Sigmoid colon (tissue), 7 donors: ENCODE measurements around the gene NR1I2. TPM values are rescaled to one million over a fixed set of nuclear protein-coding genes. Genes with fewer than 3 reads are reported as not detected.

Experiments
- DNase-seq: peaks from one replicate; pipeline ENCODE4 v3.0.0-alpha.2; 2019
- H3K27ac ChIP-seq, 4 donors: fragments of 200-600 bp; sonication (generic); one replicate each; pipeline ENCODE4 v1.5.1; 2016 to 2019; ENCODE audit warnings: mild to moderate bottlenecking in 1 of 4
- H3K27me3 ChIP-seq, 3 donors: fragments of 200-600 bp; sonication (generic); one replicate each; pipeline ENCODE4 v1.5.1; 2019; ENCODE audit warnings: mild to moderate bottlenecking in 1 of 3
- H3K36me3 ChIP-seq, 4 donors: fragments of 200-600 bp; sonication (generic); one replicate each; pipeline ENCODE4 v1.5.1; 2016 to 2019
- H3K4me1 ChIP-seq, 4 donors: fragments of 200-600 bp; sonication (generic); one replicate each; pipeline ENCODE4 v1.5.1; 2017 to 2019
- H3K4me3 ChIP-seq, 4 donors: fragments of 200-600 bp; sonication (generic); one replicate each; pipeline ENCODE4 v1.5.1; 2017 to 2019; ENCODE audit warnings: mild to moderate bottlenecking in 2 of 4, moderate library complexity in 1 of 4
- H3K9me3 ChIP-seq, 4 donors: fragments of 200-600 bp in 3 of 4; sonication (generic) in 3 of 4; one replicate each; pipeline versions ENCODE4 v1.5.1 to v1.6.1; 2013 to 2019
- EP300 ChIP-seq, 4 donors: sonication (generic); formaldehyde crosslinking; IDR thresholded peaks; one replicate each; pipeline ENCODE4 v1.6.1; 2017; ENCODE audit warnings: antibody characterized with exemption in 4 of 4
- POLR2A ChIP-seq, 2 donors: fragments of 450-650 bp; IDR thresholded peaks; one replicate each; pipeline ENCODE4 v1.6.1; 2016; ENCODE audit warnings: antibody characterized with exemption in 2 of 2, mild to moderate bottlenecking in 2 of 2, moderate library complexity in 2 of 2
- POLR2AphosphoS5 ChIP-seq, 4 donors: sonication (generic); formaldehyde crosslinking; IDR thresholded peaks; one replicate each; pipeline ENCODE4 v1.6.1; 2017; ENCODE audit warnings: antibody characterized with exemption in 4 of 4
- whole genome bisulfite sequencing, 2 donors: extraction: QIAGEN DNeasy Blood & Tissue Kit; methylation state at CpG; one replicate each; pipeline ENCODE4 v1.1.7; 2013; 5-methylcytosine and 5-hydroxymethylcytosine counted together
- intact Hi-C: fragments of 100-400 bp; cut with DNase I; formaldehyde crosslinking; loops from one replicate; pipeline ENCODE4 v1.15.1; 2023
- polyA plus RNA-seq, 3 donors: library from polyadenylated mRNA; stranded (reverse); fragments of 200-250 nt; gene quantifications; one replicate each; pipeline ENCODE4 v1.2.3, GENCODE V29; 2013
- total RNA-seq, 4 donors: library from RNA; depleted of rRNA; stranded (reverse); fragments of >200 nt; gene quantifications; one replicate each; pipeline ENCODE4 v1.1.0, GENCODE V29; 2016
- TF ChIP-seq, protein P1 (sequence below), 4 experiments: fragments of 450-650 bp in 3 of 4; fragments of 200-600 bp in 1 of 4; IDR thresholded peaks; one replicate each; pipeline ENCODE4 v1.5.1; 2016 to 2019; ENCODE audit warnings: antibody characterized with exemption in 4 of 4, mild to moderate bottlenecking in 3 of 4, moderate library complexity in 2 of 4
- donor health status: healthy with polysubstance abuse.
- donor health status: Bipolar disorder and iron deficiency.
- donor health status: healthy.

Gene NR1I2
- total and polyA plus RNA-seq, 7 donors = 0.54 to 50.6 (median 33.6) TPM; not detected in 2

- no peaks in the 10 kb centered on the region for H3K27me3 ChIP-seq
- 88 to 95% methylated on average over 3 of the region's 3 CpGs for WGBS, 2 donors
- no peak for TF ChIP-seq POLR2AphosphoS5 (IDR thresholded peaks at IDR 0.05)
- no peak for TF ChIP-seq POLR2A (IDR thresholded peaks at IDR 0.05)
- TF ChIP-seq EP300 (IDR thresholded peaks at IDR 0.05) = no peak
- TF ChIP-seq, protein P1, sequence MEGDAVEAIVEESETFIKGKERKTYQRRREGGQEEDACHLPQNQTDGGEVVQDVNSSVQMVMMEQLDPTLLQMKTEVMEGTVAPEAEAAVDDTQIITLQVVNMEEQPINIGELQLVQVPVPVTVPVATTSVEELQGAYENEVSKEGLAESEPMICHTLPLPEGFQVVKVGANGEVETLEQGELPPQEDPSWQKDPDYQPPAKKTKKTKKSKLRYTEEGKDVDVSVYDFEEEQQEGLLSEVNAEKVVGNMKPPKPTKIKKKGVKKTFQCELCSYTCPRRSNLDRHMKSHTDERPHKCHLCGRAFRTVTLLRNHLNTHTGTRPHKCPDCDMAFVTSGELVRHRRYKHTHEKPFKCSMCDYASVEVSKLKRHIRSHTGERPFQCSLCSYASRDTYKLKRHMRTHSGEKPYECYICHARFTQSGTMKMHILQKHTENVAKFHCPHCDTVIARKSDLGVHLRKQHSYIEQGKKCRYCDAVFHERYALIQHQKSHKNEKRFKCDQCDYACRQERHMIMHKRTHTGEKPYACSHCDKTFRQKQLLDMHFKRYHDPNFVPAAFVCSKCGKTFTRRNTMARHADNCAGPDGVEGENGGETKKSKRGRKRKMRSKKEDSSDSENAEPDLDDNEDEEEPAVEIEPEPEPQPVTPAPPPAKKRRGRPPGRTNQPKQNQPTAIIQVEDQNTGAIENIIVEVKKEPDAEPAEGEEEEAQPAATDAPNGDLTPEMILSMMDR (IDR thresholded peaks at IDR 0.05) = no peak
- H3K9me3 ChIP-seq = peaks cover 0 to 6% (median 0%) of the 10 kb centered on the region in 4 donors
- no peak overlapping the region for H3K27ac ChIP-seq
- no peak overlapping the region for H3K4me3 ChIP-seq
- intact Hi-C loops = no loop called here
- no peak for DNase-seq
- no peaks in the 10 kb centered on the region for H3K4me1 ChIP-seq
- H3K36me3 ChIP-seq = peaks cover 2 to 56% (median 6%) of the 10 kb centered on the region in 4 donors
These were observed 30.5 kb upstream of the NR1I2 start for GRCh38 chr3:119751423-119751822.

- Histone ChIP-seq H3K36me3 (no peaks in the 10 kb centered on the region), H3K27ac (no peak overlapping the region), H3K4me1 (no peaks in the 10 kb centered on the region), H3K4me3 (no peak overlapping the region), H3K27me3 (no peaks in the 10 kb centered on the region), H3K9me3 (no peaks in the 10 kb centered on the region)
- intact Hi-C loops = no loop called here
- 76 to 89% methylated on average over 1 of the region's 1 CpG for WGBS, 2 donors
- DNase-seq = no peak
- TF ChIP-seq POLR2A (IDR thresholded peaks at IDR 0.05) = no peak
- TF ChIP-seq, protein P1 (IDR thresholded peaks at IDR 0.05) = no peak
These were observed 21.9 kb upstream of the NR1I2 start for GRCh38 chr3:119759962-119760361.

GRCh38 chr3:119762876-119763275 is 19.0 kb upstream of the NR1I2 start:
- Histone ChIP-seq H3K27me3 (no peaks in the 10 kb centered on the region), H3K4me3 (no peak overlapping the region), H3K27ac (no peak overlapping the region), H3K4me1 (no peaks in the 10 kb centered on the region), H3K9me3 (no peaks in the 10 kb centered on the region), H3K36me3 (no peaks in the 10 kb centered on the region)
- WGBS, 2 donors = 93 to 94% methylated on average over 2 of the region's 2 CpGs
- intact Hi-C loops = no loop called here
- DNase-seq = no peak
- TF ChIP-seq, protein P1 (IDR thresholded peaks at IDR 0.05) = no peak
- TF ChIP-seq POLR2A (IDR thresholded peaks at IDR 0.05) (no peak), POLR2AphosphoS5 (IDR thresholded peaks at IDR 0.05) (no peak), EP300 (IDR thresholded peaks at IDR 0.05) (no peak)

DNA sequence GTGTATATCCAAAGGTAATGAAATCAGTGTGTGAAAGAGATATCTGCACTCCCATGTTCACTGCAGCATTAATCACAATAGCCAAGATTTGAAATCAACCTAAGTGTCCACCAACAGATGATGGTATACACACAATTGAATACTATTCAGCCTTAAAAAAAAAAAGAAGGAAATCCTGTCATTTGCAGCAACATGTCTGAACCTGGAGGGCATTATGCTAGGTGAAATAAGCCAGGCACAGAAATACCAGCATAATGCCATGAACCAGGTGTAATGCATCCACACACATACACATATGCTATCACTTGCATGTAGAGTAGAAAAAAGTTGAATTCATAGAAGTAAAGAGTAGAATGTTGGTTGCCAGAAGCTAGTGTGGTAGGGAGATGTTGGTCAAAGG is 18.4 kb upstream of the NR1I2 start:
- Histone ChIP-seq H3K36me3 (no peaks in the 10 kb centered on the region), H3K4me3 (no peak overlapping the region), H3K27me3 (no peaks in the 10 kb centered on the region), H3K27ac (no peak overlapping the region), H3K9me3 (no peaks in the 10 kb centered on the region), H3K4me1 (no peaks in the 10 kb centered on the region)
- no peak for DNase-seq
- TF ChIP-seq POLR2AphosphoS5 (IDR thresholded peaks at IDR 0.05) (no peak), EP300 (IDR thresholded peaks at IDR 0.05) (no peak), POLR2A (IDR thresholded peaks at IDR 0.05) (no peak)
- TF ChIP-seq, protein P1 (IDR thresholded peaks at IDR 0.05) = no peak
- intact Hi-C loops = no loop called here

DNA sequence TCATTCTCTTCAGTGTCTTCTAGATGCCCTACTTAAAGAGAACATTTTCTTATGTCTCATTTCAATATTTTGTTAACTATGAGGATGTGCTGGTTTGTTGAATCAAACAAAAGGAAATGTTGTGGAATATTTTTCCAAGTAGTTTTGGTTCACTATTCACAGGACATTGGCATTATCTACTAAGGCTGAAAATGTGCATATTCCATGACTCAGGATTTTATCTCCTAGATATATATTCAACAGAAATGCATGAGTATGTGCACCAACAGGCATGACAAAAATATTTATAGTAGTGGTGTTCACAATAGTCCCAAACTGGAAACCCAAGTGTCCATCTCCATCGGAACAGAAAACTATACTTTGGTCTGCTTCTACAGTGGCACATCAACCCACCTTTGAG is 16.7 kb upstream of the NR1I2 start:
- TF ChIP-seq POLR2AphosphoS5 (IDR thresholded peaks at IDR 0.05) (no peak), POLR2A (IDR thresholded peaks at IDR 0.05) (no peak), EP300 (IDR thresholded peaks at IDR 0.05) (no peak)
- TF ChIP-seq, protein P1 (IDR thresholded peaks at IDR 0.05) = no peak
- intact Hi-C loops = no loop called here
- Histone ChIP-seq H3K4me1 (no peaks in the 10 kb centered on the region), H3K27ac (no peak overlapping the region), H3K4me3 (no peak overlapping the region), H3K9me3 (no peaks in the 10 kb centered on the region), H3K27me3 (no peaks in the 10 kb centered on the region), H3K36me3 (no peaks in the 10 kb centered on the region)
- 90 to 91% methylated on average over 1 of the region's 1 CpG for WGBS, 2 donors
- DNase-seq = no peak
